Trophoblast cell (in vitro differentiated cells and primary cell): ENCODE results near the gene P2RY8.
"Not testable (repeated sequence)": the region's sequence is repeated elsewhere in the genome, so short reads cannot be mapped to it uniquely, and the experiment has no call there.

Experiments
- DNase-seq, 2 donors: peaks; one replicate each; pipeline ENCODE4 v3.0.0-alpha.2; 2016
- H2AFZ ChIP-seq: 2 replicates; pipeline ENCODE4 v1.6.1; 2013; ENCODE audit warnings: low read length, moderate library complexity, mild to moderate bottlenecking; ENCODE audit not compliant: insufficient read depth, poor library complexity
- H2AK5ac ChIP-seq: 2 replicates; pipeline ENCODE4 v1.6.1; 2013; ENCODE audit warnings: mild to moderate bottlenecking, low read length
- H2BK120ac ChIP-seq: 2 replicates; pipeline ENCODE4 v1.6.1; 2013; ENCODE audit warnings: low read length, mild to moderate bottlenecking, moderate library complexity; ENCODE audit not compliant: insufficient read depth, poor library complexity
- H2BK12ac ChIP-seq: 2 replicates; pipeline ENCODE4 v1.6.1; 2013; ENCODE audit warnings: mild to moderate bottlenecking, low read length, moderate library complexity
- H2BK5ac ChIP-seq: 2 replicates; pipeline ENCODE4 v1.6.1; 2013; ENCODE audit warnings: low read length, low read depth, moderate library complexity, mild to moderate bottlenecking; ENCODE audit not compliant: poor library complexity
- H3K14ac ChIP-seq: 2 replicates; pipeline ENCODE4 v1.6.1; 2013; ENCODE audit warnings: mild to moderate bottlenecking, low read length
- H3K18ac ChIP-seq: 2 replicates; pipeline ENCODE4 v1.6.1; 2013; ENCODE audit warnings: mild to moderate bottlenecking, low read length
- H3K23ac ChIP-seq: 2 replicates; pipeline ENCODE4 v1.6.1; 2013; ENCODE audit warnings: low read length
- H3K27ac ChIP-seq: 2 replicates; pipeline ENCODE4 v1.5.1; 2013; ENCODE audit warnings: low read depth, mild to moderate bottlenecking, inconsistent platforms, low read length, moderate library complexity
- H3K27me3 ChIP-seq: 2 replicates; pipeline ENCODE4 v1.6.1; 2013; ENCODE audit warnings: inconsistent platforms, mild to moderate bottlenecking, low read length, moderate library complexity; ENCODE audit not compliant: insufficient read depth
- H3K36me3 ChIP-seq, 2 experiments: 1 replicate in 1 of 2; 2 replicates in 1 of 2; pipeline ENCODE4 v1.6.1; 2013; ENCODE audit warnings: low read length in 2 of 2, mild to moderate bottlenecking in 2 of 2, moderate library complexity in 1 of 2; ENCODE audit not compliant: insufficient read depth in 2 of 2, control insufficient read depth in 1 of 2
- H3K4ac ChIP-seq: 2 replicates; pipeline ENCODE4 v1.6.1; 2013; ENCODE audit warnings: low read depth, mild to moderate bottlenecking, low read length, moderate library complexity
- H3K4me1 ChIP-seq, 2 experiments: 1 replicate in 1 of 2; 2 replicates in 1 of 2; pipeline ENCODE4 v1.6.1; 2013; ENCODE audit warnings: low read length in 2 of 2, mild to moderate bottlenecking in 2 of 2, moderate library complexity in 1 of 2; ENCODE audit not compliant: insufficient read depth in 2 of 2, control insufficient read depth in 1 of 2
- H3K4me2 ChIP-seq: 2 replicates; pipeline ENCODE4 v1.6.1; 2013; ENCODE audit warnings: inconsistent platforms, mild to moderate bottlenecking, low read length, moderate library complexity
- H3K4me3 ChIP-seq: 2 replicates; pipeline ENCODE4 v1.5.1; 2013; ENCODE audit warnings: mild to moderate bottlenecking, low read depth, low read length, inconsistent platforms
- H3K79me1 ChIP-seq: one replicate; pipeline ENCODE4 v1.6.1; 2013; ENCODE audit warnings: low read length
- H3K79me2 ChIP-seq: 2 replicates; pipeline ENCODE4 v1.6.1; 2013; ENCODE audit warnings: low read length, mild to moderate bottlenecking; ENCODE audit not compliant: control insufficient read depth, insufficient read depth, poor library complexity
- H3K9ac ChIP-seq: 2 replicates; pipeline ENCODE4 v1.6.1; 2013; ENCODE audit warnings: mild to moderate bottlenecking, low read length
- H3K9me3 ChIP-seq: 2 replicates; pipeline ENCODE4 v1.6.1; 2013; ENCODE audit warnings: low read depth, mild to moderate bottlenecking, control low read depth, inconsistent platforms, low read length; ENCODE audit not compliant: insufficient read depth
- H4K12ac ChIP-seq: 2 replicates; pipeline ENCODE4 v1.6.1; 2013; ENCODE audit warnings: low read depth, mild to moderate bottlenecking, low read length, moderate library complexity
- H4K8ac ChIP-seq: 2 replicates; pipeline ENCODE4 v1.6.1; 2013; ENCODE audit warnings: low read depth, mild to moderate bottlenecking, low read length, moderate library complexity
- H4K91ac ChIP-seq: one replicate; pipeline ENCODE4 v1.6.1; 2013; ENCODE audit warnings: low read depth, mild to moderate bottlenecking, low read length, moderate library complexity
- WGBS: extraction: QIAGEN DNeasy Blood & Tissue Kit; methylation state at CpG from one replicate; pipeline ENCODE4 v1.1.7; 2013; ENCODE audit warnings: missing lambda C conversion rate; ENCODE audit not compliant: insufficient read length, insufficient coverage; ENCODE audit errors: extremely low coverage; 5-methylcytosine and 5-hydroxymethylcytosine counted together

The P2RY8 gene

GRCh38 chrX:1491248-1491647 is 45.7 kb downstream of the P2RY8 start:
- H3K4me3 ChIP-seq, H2AFZ ChIP-seq, H3K4me2 ChIP-seq, H2AK5ac ChIP-seq, H3K9ac ChIP-seq, H3K27me3 ChIP-seq, H3K27ac ChIP-seq, H3K23ac ChIP-seq, H3K18ac ChIP-seq, H3K14ac ChIP-seq, DNase-seq, H3K4ac ChIP-seq, H2BK12ac ChIP-seq, H3K4me1 ChIP-seq, H4K8ac ChIP-seq, H4K91ac ChIP-seq, H3K9me3 ChIP-seq, H3K79me1 ChIP-seq, H4K12ac ChIP-seq, H3K36me3 ChIP-seq, H2BK120ac ChIP-seq, H2BK5ac ChIP-seq, H3K79me2 ChIP-seq: not testable (repeated sequence)
- WGBS = no CpG with 5 or more reads among the region's 4 CpGs

- H2AK5ac ChIP-seq, H3K4me1 ChIP-seq, H3K36me3 ChIP-seq, H2BK120ac ChIP-seq, H3K9ac ChIP-seq, H3K14ac ChIP-seq, H3K4me2 ChIP-seq, H3K4ac ChIP-seq, H3K4me3 ChIP-seq, H3K79me2 ChIP-seq, H2AFZ ChIP-seq, H3K23ac ChIP-seq, H3K27ac ChIP-seq, H4K91ac ChIP-seq, DNase-seq, H2BK5ac ChIP-seq, H2BK12ac ChIP-seq, H4K12ac ChIP-seq, H3K27me3 ChIP-seq, H4K8ac ChIP-seq, H3K79me1 ChIP-seq, H3K18ac ChIP-seq, H3K9me3 ChIP-seq: not testable (repeated sequence)
- WGBS = no CpG with 5 or more reads among the region's 1 CpG
Measured at GRCh38 chrX:1490723-1491122, 46.3 kb downstream of the P2RY8 start.

GRCh38 chrX:1489354-1489753 is 47.6 kb downstream of the P2RY8 start:
- H3K79me1 ChIP-seq = not testable (repeated sequence)
- WGBS = no CpG with 5 or more reads among the region's 5 CpGs

GRCh38 chrX:1488745-1489144 is 48.2 kb downstream of the P2RY8 start:
- Histone ChIP-seq H3K9ac (no peak overlapping the region), H4K91ac (no peak overlapping the region), H3K18ac (no peak overlapping the region), H3K27ac (no peak overlapping the region), H3K4me1 (peaks cover 3 to 4% of the 10 kb centered on the region in 2 experiments), H3K79me2 (no peaks in the 10 kb centered on the region), H3K79me1 (peaks cover 2% of the 10 kb centered on the region), H2BK12ac (no peak overlapping the region), H4K12ac (no peak overlapping the region), H3K27me3 (peaks cover 4% of the 10 kb centered on the region), H4K8ac (no peak overlapping the region), H3K36me3 (no peaks in the 10 kb centered on the region), H2AK5ac (no peak overlapping the region), H2BK120ac (no peak overlapping the region), H3K14ac (no peak overlapping the region), H2BK5ac (no peak overlapping the region), H3K4me3 (no peak overlapping the region), H3K4me2 (no peak overlapping the region), H3K4ac (no peak overlapping the region), H3K9me3 (peaks cover 4% of the 10 kb centered on the region), H3K23ac (no peak overlapping the region), H2AFZ (no peak overlapping the region)
- WGBS = no CpG with 5 or more reads among the region's 1 CpG
- no peak for DNase-seq

More at GRCh38 chrX:1489354-1489753, 47.6 kb downstream of the P2RY8 start:
- not testable (repeated sequence) for H3K9me3 ChIP-seq, H3K23ac ChIP-seq, H3K79me2 ChIP-seq, H3K27ac ChIP-seq, H3K36me3 ChIP-seq, H3K18ac ChIP-seq, H3K4ac ChIP-seq, DNase-seq, H3K14ac ChIP-seq, H3K27me3 ChIP-seq, H2AK5ac ChIP-seq, H3K4me1 ChIP-seq, H2AFZ ChIP-seq, H4K91ac ChIP-seq, H2BK5ac ChIP-seq, H4K12ac ChIP-seq, H3K4me2 ChIP-seq, H3K9ac ChIP-seq, H4K8ac ChIP-seq, H2BK12ac ChIP-seq, H3K4me3 ChIP-seq, H2BK120ac ChIP-seq
